Right ventricle myocardium inferior (tissue), 1 donor: ENCODE measurements around the gene EXOSC2. TPM values are rescaled to one million over a fixed set of nuclear protein-coding genes. Genes with fewer than 3 reads are reported as not detected.

ENCODE experiments used
- ATAC-seq: fragments of 200-7000 bp; cut with Tn5 transposase; one replicate; pipeline ENCODE4 v1.9.1; 2020; ENCODE audit warnings: mild to moderate bottlenecking, moderate library complexity
- DNase-seq: peaks from one replicate; pipeline ENCODE4 v3.0.0; 2021; ENCODE audit errors: missing footprints
- intact Hi-C: fragments of 100-400 bp; cut with DNase I; formaldehyde crosslinking; loops from one replicate; pipeline ENCODE4 v1.11.0; 2022
- long read RNA-seq: library from polyadenylated mRNA; unstranded; transcript quantifications from one replicate; pipeline ENCODE4 v2.0.0, GENCODE V29; 2021
- total RNA-seq: library from RNA; stranded (reverse); fragmentation: NEBNext Ultra II Directional; extraction: Animal tissue kit (Norgen Biotek cat#: 25700); gene quantifications from one replicate; pipeline ENCODE4 v1.2.1, GENCODE V29; 2021
- donor health status: DM: no; HTN: yes; CAD: no; lungs with severe emphysema.

EXOSC2 gene, protein sequence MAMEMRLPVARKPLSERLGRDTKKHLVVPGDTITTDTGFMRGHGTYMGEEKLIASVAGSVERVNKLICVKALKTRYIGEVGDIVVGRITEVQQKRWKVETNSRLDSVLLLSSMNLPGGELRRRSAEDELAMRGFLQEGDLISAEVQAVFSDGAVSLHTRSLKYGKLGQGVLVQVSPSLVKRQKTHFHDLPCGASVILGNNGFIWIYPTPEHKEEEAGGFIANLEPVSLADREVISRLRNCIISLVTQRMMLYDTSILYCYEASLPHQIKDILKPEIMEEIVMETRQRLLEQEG
- 11.2 TPM for total RNA-seq
- long read RNA-seq, partial matches to known transcripts: 1 of 4 reads
- long read RNA-seq, other reads (novel, unspliced or antisense): 0 of 4 reads

DNA sequence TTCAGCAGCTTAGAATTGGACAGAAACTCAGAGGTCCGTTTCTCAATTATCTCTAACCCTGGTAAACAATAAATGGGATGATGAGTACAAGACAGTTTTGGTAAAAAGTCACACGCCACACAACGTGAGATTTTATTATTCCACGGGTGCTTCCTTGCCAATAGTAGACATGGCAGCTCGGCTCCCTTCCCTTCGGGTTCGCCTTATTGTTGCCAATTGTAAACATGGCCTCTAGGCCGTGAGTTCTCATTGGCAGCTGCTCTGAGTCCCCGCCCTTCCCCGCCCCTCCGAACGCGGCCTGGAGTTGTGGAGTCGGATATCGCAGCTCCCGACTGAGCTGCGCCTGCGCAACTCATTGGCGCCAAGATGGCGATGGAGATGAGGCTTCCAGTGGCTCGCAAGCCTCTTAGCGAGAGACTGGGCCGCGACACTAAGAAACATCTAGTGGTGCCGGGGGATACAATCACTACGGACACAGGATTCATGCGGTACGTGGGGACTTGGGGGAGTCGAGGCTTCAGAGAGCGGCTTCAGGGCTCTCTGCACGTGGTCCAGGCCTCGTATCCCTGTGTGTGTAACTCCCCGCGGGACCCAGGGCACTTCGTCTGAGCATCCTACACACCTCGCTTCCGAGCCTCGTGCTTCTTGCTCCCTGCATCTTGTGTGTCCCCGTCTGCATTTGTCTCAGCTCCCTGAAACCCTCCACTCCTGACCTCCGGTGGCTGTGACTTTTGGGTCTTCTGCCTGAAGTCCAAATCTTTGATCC is at the start of gene EXOSC2:
EXOSC2 (plus strand) TSS at position 355 of the 766 bp plus-strand sequence; CDS start at position 367, 12 bp downstream.
- ATAC-seq: peak; percentile 97
- peak; percentile 99 for DNase-seq
- intact Hi-C loops: no loop called here

DNA sequence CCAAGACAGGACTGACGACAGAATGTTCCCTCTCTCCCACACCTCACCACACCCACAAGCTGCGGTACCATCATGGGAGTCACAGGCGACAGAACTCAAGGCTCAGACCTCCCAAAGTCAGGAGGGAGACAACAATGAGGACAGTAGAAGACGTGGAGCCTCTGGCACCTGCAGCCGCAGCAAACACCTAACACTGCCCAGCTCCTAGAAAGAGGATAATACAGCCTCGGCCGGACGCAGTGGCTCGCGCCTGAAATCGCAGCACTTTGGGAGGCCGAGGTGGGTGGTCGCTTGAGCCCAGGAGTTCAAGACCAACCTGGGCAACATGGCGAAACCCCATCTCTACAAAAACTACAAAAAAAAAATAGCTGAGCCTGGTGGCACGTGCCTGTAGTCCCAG is 42.4 kb upstream of the EXOSC2 start:
- DNase-seq (peak; percentile 53), ATAC-seq (no peak)
- intact Hi-C loops: no loop called here

DNA sequence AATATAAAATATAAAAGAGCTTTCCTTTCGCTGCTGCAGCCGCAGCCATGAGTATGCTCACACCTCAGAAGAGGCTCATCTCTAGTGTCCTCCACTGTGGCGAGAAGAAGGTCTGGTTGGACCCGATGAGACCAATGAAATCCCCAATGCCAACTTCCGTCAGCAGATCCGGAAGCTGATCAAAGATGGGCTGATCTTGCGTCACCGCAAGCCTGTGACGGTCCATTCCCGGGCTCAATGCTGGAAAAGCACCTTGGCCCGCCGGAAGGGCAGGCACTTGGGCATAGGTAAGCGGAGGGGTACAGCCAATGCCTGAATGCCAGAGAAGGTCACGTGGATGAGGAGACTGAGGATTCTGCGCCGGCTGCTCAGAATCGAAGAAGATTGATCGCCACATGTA is 41.8 kb upstream of the EXOSC2 start:
- DNase-seq: peak; percentile 26
- no peak for ATAC-seq
- intact Hi-C loops: no loop called here

DNA sequence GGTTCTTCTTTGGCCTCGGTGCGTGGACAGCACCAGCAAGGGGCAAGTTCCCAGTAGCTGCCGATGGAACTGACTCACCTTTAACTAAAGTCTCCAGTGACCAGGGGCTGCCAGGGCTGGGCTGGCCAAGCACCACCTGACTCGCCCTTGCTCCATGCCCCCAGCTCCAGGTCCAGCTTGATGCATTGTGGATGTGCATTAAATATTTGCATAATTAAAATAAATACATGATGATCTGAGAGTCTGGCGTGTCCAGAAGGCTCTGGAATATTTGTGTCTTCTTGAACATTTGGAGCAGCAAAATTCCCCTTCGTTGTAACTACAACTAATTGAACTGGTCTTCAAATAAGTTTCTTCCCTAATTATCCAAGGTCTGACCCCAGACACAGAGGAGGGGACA is 38.7 kb upstream of the EXOSC2 start:
- intact Hi-C loops: no loop called here
- no peak for ATAC-seq

DNA sequence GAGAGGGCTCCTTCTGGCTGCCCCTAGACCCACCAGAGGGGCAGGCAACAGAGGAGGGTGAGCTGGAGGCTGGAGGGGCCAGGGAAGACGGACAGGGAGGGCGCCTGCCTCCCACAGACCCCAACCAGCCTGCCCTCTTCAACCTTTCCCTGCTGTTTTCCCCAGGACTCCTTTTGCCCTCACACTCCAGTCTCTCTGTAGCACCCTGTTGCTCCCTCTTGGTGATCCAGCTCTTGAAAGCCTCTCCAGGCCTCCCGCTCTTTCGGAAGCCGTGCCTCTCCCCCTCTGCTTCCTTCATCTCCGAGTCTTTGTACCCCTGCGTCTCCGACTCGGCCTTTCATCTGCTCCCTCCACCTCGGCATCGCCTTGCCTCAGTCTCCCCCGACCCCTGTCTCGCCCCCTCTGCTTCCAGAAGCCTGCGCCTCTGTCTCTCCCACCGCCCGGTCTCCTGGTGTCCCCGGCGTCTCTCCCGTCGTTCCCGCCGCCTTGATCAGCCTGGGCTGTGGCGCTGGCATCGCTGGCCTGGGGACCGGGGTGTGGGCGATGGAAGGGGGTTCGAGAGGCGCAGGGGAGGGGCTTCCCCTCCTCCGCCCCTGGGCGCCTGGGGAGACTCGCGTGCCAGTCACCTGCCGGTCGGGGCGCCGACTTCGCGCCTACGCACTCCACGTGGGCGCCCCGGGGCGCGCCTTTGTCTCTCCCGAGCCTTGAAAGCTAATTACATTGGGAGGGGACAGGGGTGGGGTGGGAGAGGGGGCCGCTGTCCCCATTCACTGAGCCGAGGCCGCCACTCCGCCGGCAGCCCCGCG is 34.5 kb upstream of the EXOSC2 start:
- DNase-seq (peak; percentile 21), ATAC-seq (no peak)
- intact Hi-C loops: no loop called here

More for the DNA sequence above, 38.7 kb upstream of the EXOSC2 start:
- peak; percentile 30 for DNase-seq

DNA sequence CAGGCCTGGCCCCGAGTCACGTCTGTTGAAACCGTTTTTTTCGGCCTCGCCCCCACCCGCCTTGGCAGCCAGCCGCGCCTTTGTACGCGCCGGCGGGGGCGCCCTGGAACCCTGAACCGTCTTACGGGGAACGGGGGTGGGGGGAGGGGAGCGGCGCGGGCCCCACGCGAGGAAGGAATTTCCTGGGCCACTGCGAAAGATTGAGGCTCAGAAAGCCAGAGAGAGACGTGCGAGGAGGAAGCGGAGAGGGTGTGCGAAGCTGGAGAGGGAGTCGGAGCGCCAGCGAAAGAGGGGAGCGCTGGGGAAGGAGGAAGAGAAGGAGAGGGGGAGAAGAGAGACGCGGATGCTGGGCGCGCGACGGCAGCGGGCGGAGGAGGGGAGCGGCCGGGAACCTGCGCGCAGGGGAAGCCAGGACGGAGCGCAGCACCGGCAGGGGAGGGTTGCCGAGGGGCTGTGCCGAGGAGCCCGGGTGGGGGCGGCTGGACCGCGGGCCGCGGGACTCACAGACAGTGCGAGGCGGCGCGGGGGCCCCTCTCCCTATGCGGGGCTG is 33.8 kb upstream of the EXOSC2 start:
- intact Hi-C loops: no loop called here
- ATAC-seq (no peak), DNase-seq (peak; percentile 34)

DNA sequence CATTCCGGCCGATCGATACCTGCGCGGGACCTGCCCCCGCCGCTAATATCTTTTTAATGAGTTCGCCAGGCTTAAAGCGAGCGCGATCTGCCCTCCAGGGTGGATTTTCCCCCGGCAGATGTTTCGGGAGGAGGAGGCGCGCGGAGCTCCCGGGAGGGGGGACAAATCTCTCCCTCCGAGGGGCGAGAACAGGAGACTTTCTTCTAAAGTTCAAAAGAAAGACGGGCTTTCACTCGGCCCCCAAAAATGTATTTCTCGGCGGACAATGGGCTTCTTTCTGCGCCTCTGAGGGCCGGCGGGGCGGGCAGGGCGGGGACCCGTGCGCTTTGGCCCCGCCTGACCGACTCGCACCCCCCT is 33.3 kb upstream of the EXOSC2 start:
- intact Hi-C loops: no loop called here
- DNase-seq (no peak), ATAC-seq (no peak)

DNA sequence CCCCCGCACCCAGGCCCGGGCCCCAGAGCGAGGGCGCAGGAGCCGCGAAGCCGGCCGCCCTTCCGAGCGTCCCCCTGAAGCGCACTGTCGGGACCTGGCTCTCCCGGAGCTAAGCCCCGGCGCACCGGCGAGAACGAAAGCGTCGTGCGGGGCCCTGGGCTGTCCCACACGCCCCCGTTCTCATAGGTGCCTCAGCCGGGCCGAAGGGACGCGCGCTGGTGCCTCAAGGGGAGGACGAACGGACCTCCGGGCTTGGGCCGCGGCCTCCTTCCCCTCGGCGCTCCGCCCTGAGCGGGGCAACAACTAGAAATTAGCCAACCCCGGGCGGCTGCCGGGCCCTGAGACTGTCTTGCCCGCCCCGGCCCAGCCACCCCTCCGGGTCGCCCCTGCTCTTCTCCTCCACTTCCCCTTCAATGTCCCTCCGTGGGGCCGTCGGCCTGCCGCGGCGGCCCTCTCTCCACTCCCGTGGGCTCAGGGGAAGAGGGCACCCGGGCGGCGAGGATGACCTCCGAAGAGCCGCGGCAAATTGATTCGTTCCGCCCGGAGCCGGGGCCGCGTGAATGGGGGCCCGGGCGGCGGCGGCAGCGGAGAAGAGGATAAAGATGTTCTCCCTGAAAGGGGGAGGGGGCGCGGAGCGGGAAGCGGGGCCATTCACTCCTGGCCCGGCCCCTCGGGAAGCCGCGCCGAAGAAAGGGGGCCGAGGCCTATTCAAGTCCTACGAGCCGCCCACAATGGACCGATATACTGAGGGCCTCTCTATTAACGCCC is 32.7 kb upstream of the EXOSC2 start:
- intact Hi-C loops: no loop called here
- ATAC-seq (no peak), DNase-seq (peak; percentile 57)

DNA sequence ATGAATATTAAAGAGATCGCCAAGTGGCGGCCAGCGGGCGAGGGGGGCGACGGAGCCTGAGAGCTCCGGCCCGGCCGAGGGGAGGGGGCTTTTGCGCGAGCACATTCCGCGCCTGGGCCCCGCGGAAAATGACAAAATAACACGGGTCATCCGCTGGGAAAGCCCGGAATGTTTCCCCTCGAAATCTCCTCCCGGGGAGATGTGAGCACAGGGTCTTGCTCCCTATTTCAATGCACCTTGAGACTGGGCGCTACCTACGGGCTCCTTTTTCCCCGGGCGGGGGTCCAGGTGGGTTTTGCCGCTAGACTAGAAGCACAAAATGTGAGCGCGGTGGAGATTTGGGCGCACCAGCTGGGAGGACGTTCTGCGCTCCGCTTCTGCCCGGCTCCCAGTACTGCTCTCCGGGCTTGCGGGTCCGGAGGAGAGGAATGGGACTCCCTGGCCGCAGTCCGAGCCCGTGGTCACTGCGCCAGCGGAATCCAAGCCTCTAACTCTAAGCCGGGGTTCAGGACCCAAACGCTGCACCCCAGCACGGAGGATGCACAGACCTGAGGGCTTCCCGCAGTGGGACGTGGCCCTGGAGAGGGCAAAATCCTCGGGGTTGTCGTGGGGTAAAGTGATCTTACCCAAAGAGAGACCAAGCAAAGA is 32.0 kb upstream of the EXOSC2 start:
- intact Hi-C loops: no loop called here
- DNase-seq (peak; percentile 59), ATAC-seq (no peak)

DNA sequence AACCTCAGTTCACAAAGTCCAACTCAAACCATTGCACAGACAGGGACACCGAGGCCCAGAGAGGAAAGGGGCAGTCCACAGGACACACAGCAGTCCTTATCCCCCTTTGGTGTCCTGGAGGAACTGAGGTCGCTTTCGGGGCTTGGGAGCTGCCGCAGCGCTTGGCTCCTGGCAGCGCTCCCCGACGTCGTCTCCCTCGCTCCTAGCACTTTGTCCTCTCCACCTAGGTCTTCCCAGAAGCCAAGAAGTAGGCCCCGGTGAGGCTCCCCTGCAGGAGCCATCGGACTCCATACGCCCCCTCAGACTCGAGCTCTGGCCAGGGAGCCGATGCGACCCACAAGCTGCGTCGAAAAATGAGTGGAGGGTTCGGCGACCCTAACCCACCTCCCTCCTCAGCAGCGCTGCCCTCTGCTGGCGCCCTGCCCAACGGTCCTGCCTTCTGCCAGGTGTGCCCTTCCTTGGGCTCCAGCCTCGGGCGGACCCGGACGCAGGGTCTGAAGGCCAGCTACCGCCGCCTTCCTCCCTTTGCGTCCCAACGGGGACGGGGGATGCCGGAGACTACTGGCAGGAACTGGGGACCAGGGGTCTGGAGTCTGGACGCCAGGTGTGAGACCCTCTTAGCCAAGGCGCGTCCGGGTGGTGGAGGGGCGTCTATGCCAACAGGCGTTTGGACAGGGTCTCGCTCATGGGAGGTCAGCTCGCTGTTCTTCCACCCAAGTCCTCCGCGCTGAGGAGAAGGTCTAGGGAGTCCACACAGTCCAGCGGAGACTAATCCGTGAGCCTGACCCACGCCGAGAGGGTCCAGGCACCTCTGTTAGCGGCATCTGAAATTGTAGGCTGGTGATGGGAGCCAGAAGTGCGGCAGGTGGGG is 31.2 kb upstream of the EXOSC2 start:
- DNase-seq: peak; percentile 44
- ATAC-seq: no peak
- intact Hi-C loops: no loop called here

DNA sequence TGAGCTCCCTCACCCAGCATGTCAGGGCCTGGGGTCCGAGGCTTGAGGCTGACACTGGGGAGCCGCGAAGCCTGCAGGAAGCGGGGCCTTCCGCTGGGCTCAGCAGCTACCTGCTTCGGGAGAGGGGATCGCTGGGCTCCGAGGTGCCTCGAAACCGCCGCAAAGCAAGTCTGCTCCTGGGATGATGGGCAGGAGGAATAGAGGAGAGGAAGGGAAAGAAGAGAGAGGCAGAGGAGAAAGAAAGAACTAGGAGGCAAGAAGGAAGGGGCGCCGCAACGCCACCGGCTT is 30.7 kb upstream of the EXOSC2 start:
- intact Hi-C loops: no loop called here
- no peak for DNase-seq

DNA sequence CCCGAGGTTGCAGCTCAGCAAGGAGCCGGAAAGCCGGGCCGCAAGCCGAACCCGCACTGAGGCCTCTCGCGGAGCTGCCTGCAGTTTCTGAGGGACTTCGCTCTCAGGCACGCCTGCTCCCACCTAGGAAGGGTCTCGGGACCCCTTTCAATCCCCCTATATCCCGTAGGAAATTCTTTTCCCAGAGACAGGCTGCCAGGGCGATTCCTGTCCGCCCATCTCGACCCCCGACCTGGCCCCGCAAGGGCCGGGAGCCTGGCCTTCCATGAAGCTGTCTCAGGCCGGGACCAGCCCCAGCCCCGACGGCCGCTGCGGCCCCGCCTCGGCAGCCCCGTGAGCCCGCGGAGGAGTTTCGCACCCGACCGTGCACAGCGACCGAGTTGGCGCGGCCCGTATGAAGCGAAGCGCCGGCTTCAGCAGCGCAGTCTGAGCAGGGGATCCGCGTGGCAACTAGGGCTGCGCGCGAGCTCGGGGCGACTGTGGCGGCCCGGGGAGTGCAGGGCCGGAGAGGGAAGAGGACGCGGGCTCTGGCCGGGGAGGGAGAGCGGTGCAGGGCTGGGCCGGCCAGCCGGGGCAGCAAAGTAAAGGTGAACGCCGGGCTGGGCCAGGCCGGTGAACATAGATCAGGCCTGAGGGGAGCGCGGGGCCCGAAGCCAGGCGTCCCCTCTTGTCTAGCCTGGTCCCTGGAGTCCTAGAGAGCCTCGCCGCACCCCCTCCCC is 30.2 kb upstream of the EXOSC2 start:
- intact Hi-C loops: no loop called here
- peak; percentile 30 for ATAC-seq
- DNase-seq: peak; percentile 43

More for the DNA sequence above, 30.7 kb upstream of the EXOSC2 start:
- ATAC-seq: no peak

DNA sequence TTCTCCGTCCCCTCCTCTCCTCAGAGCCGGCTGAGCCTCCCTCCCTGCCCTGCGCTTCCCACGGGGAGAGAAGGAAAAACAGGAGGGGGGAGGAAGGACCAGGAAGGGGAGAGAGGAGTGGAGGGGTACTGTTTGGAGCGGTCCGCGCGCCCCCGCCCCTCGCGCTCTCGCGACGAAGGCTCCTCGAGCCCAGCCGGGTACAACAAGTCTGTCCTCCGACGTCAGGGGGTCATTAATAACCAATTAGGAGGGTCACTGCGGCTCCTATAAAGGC is 29.7 kb upstream of the EXOSC2 start:
- DNase-seq (peak; percentile 45), ATAC-seq (no peak)
- intact Hi-C loops: no loop called here

DNA sequence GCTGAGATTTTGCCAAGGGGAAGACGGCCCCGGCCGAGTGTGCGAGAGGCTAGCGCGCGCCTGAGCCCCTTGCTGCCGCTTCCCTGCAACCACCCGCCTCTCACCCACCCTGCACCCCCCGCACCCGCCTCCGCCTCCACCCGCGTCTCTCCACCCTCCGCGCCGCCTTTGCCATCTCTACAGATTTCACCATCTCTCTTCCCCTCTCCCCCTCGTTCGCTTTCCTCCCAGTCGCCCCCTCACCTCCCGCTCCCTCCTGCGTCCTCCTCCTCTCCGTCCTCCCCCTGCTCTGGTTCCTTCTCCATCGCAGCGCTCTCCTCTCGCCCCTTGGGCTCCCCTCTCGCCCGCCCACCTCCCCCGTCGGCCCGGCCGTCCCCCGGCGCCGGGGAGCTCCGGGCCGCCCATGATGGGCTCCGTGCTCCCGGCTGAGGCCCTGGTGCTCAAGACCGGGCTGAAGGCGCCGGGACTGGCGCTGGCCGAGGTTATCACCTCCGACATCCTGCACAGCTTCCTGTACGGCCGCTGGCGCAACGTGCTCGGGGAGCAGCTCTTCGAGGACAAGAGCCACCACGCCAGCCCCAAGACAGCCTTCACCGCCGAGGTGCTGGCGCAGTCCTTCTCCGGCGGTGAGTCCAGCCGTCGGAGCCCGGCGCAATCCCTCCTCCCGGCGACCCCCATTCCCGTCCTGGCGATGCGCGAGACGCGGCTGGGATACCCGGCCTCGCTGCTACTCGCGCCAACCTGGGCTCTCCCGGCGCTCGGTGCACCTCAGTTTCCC is 29.1 kb upstream of the EXOSC2 start, which contains the start of gene PRDM12:
PRDM12 (plus strand) TSS at position 344 of the 778 bp plus-strand sequence; CDS start at position 404, 60 bp downstream.
- intact Hi-C loops: no loop called here
- peak; percentile 47 for DNase-seq
- no peak for ATAC-seq

DNA sequence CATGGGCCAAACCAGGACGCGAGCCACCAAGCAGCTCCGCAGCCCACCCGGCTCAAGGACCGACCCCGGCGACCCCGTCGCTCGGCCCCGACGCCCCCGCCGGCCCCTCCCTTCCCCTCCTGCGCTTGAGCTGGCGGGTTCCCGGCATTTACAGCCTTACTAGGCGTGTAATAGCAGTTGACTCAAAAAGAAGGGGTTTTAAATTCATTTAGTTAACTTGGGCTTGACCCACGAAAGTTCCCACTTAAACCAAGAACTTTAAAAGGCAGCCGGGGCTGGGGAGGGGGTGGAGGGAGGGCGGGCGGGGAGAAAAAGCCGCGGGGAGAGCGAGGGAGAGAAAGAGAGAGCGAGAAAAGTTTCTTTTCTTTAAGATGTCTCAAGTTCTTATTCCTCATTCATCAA is 28.6 kb upstream of the EXOSC2 start:
- intact Hi-C loops: no loop called here
- peak; percentile 20 for DNase-seq
- ATAC-seq: no peak
